Activated T-helper 2 cell treated with anti-CD3 and anti-CD28 coated beads, Interferon-gamma antibody, Interleukin-2, Interleukin-4, amounts not matched to agents 10 μg/mL and 5 μg/mL and 100 μg/mL, durations not matched to agents 14 hours and 24 hours and 36 hours (primary cell): ENCODE results near the gene PCDHB8. TPM values are rescaled to one million over a fixed set of nuclear protein-coding genes. Genes with fewer than 3 reads are reported as not detected.
A peak's percentile ranks its signal among the peaks of the same experiment; 100 is the strongest.
"Not testable (repeated sequence)": the region's sequence is repeated elsewhere in the genome, so short reads cannot be mapped to it uniquely, and the experiment has no call there.

Experiments used
- DNase-seq: peaks from one replicate; pipeline ENCODE4 v3.0.0; 2021; ENCODE audit warnings: low spot score
- H3K27ac Mint-ChIP-seq: one replicate; pipeline ENCODE4 v1.8.0; 2021; ENCODE audit warnings: mixed read lengths
- H3K27me3 Mint-ChIP-seq: one replicate; pipeline ENCODE4 v1.8.0; 2021; ENCODE audit warnings: low read depth, mixed read lengths
- H3K36me3 Mint-ChIP-seq: one replicate; pipeline ENCODE4 v1.8.0; 2021; ENCODE audit warnings: low read depth, mixed read lengths
- H3K4me1 Mint-ChIP-seq: one replicate; pipeline ENCODE4 v1.8.0; 2021; ENCODE audit warnings: low read depth, mixed read lengths
- H3K4me3 Mint-ChIP-seq: one replicate; pipeline ENCODE4 v1.8.0; 2021; ENCODE audit warnings: low read depth, mild to moderate bottlenecking, moderate library complexity, mixed read lengths
- H3K9me3 Mint-ChIP-seq: one replicate; pipeline ENCODE4 v1.8.0; 2021; ENCODE audit warnings: mixed read lengths
- intact Hi-C: fragments of 100-400 bp; cut with micrococcal nuclease; formaldehyde crosslinking; loops from one replicate; pipeline ENCODE4 v1.15.1; 2023
- total RNA-seq: library from RNA; stranded (reverse); gene quantifications from 2 replicates; pipeline ENCODE4 v1.2.3, GENCODE V29; 2022

The PCDHB8 gene
- not detected in 2 replicates for total RNA-seq

DNA sequence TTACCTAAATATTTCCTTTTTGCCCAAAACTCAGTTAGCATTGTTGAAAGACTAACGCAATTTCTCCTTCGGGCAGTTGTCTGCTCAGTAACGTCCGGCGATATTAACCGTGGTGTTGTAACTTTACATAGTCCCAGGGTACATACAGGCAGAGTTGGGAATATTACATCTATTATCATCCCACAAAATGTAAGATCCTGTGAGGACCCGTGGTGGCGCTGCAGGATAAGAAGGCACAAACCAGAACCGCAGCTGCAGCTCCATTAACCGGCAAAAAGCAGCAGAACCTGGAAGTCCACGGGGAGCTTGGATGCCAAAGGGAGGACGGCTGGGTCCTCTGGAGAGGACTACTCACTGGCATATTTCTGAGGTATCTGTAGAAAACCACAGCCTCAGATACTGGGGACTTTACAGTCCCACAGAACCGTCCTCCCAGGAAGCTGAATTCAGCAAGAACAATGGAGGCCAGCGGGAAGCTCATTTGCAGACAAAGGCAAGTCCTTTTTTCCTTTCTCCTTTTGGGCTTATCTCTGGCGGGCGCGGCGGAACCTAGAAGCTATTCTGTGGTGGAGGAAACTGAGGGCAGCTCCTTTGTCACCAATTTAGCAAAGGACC is at the start of gene PCDHB8:
PCDHB8 (plus strand) TSS at position 214 of the 615 bp plus-strand sequence; CDS start at position 459, 245 bp downstream.
- DNase-seq, H3K36me3 Mint-ChIP-seq, H3K27ac Mint-ChIP-seq, H3K4me3 Mint-ChIP-seq, intact Hi-C loops, H3K4me1 Mint-ChIP-seq, H3K27me3 Mint-ChIP-seq: not testable (repeated sequence)
- peaks cover 33% of the 10 kb centered on the region for H3K9me3 Mint-ChIP-seq

DNA sequence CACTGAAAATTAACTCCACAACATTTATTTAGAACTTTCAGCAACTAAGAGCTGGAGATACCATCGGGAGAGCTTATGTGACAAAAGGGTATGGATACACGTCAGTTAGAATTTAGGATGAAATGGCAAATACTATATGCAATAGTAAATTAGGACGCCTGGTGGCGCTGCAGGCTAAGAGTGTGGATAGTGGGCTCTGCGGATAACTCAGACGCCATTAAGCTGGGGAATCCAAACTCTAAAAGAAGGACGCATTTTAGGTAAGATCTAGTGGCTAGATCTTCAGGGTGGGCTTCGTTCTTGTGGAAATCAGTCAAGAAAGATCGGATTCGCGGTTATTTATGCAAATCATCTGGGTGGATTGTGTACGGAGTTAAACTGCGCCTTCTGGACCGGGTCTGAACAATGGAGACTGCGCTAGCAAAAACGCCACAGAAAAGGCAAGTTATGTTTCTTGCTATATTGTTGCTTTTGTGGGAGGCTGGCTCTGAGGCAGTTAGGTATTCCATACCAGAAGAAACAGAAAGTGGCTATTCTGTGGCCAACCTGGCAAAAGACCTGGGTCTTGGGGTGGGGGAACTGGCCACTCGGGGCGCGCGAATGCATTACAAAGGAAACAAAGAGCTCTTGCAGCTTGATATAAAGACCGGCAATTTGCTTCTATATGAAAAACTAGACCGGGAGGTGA is 42.4 kb upstream of the PCDHB8 start, which contains the start of gene PCDHB5:
PCDHB5 (plus strand) TSS at position 177 of the 688 bp plus-strand sequence; CDS start at position 406, 229 bp downstream.
- no peak for DNase-seq
- Mint-ChIP-seq H3K4me1 (no peaks in the 10 kb centered on the region), H3K9me3 (peaks cover 56% of the 10 kb centered on the region), H3K4me3 (peak within 1 kb of the TSS; percentile 30), H3K36me3 (no peaks in the 10 kb centered on the region), H3K27me3 (no peaks in the 10 kb centered on the region), H3K27ac (no peak within 1 kb of the TSS)
- intact Hi-C loops: no loop called here

- DNase-seq: no peak
- no peaks in the 10 kb centered on the region for H3K4me1 Mint-ChIP-seq
- peaks cover 51% of the 10 kb centered on the region for H3K9me3 Mint-ChIP-seq
- no peak overlapping the region for H3K27ac Mint-ChIP-seq
- H3K36me3 Mint-ChIP-seq: no peaks in the 10 kb centered on the region
- no peak overlapping the region for H3K4me3 Mint-ChIP-seq
- no peaks in the 10 kb centered on the region for H3K27me3 Mint-ChIP-seq
- intact Hi-C loops: no loop called here
These were observed 41.8 kb upstream of the PCDHB8 start for GRCh38 chr5:141135718-141136266.

- H3K9me3 Mint-ChIP-seq: peaks cover 54% of the 10 kb centered on the region
- DNase-seq, H3K4me1 Mint-ChIP-seq, H3K36me3 Mint-ChIP-seq, H3K27ac Mint-ChIP-seq, H3K4me3 Mint-ChIP-seq, H3K27me3 Mint-ChIP-seq, intact Hi-C loops: not testable (repeated sequence)
These were observed 40.2 kb upstream of the PCDHB8 start for GRCh38 chr5:141137346-141137745.

- Mint-ChIP-seq H3K9me3 (peaks cover 31% of the 10 kb centered on the region), H3K27me3 (no peaks in the 10 kb centered on the region), H3K4me1 (no peaks in the 10 kb centered on the region), H3K36me3 (no peaks in the 10 kb centered on the region), H3K4me3 (no peak within 1 kb of the TSS), H3K27ac (no peak within 1 kb of the TSS)
- DNase-seq: no peak
- intact Hi-C loops: no loop called here
These were observed 27.8 kb upstream of the PCDHB8 start, which contains the start of gene PCDHB6 for GRCh38 chr5:141149812-141150211. TSS of gene PCDHB6 (plus strand) at chr5:141150057. CDS start at chr5:141150258, 201 bp downstream.

DNA sequence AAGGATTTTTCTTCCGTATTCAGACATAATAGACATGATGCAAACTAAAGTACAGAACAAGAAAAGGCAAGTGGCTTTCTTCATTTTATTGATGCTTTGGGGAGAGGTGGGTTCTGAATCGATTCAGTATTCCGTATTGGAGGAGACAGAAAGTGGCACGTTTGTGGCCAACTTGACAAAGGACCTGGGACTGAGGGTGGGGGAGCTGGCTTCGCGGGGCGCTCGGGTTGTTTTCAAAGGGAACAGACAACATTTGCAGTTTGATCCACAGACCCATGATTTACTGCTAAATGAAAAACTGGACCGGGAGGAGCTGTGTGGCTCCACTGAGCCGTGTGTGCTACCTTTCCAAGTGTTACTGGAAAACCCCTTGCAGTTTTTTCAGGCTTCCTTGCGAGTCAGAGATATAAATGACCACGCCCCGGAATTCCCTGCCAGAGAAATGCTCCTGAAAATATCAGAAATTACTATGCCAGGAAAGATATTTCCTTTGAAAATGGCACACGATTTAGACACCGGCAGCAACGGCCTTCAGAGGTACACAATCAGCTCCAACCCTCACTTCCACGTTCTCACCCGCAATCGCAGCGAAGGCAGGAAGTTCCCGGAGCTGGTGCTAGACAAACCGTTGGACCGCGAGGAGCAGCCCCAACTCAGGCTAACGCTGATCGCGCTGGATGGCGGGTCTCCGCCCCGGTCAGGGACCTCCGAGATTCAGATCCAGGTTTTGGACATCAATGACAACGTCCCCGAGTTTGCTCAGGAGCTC is 27.2 kb upstream of the PCDHB8 start:
- peaks cover 31% of the 10 kb centered on the region for H3K9me3 Mint-ChIP-seq
- no peak overlapping the region for H3K4me3 Mint-ChIP-seq
- intact Hi-C loops: no loop called here
- H3K27me3 Mint-ChIP-seq: no peaks in the 10 kb centered on the region
- H3K27ac Mint-ChIP-seq: no peak overlapping the region
- H3K36me3 Mint-ChIP-seq: no peaks in the 10 kb centered on the region
- H3K4me1 Mint-ChIP-seq: no peaks in the 10 kb centered on the region
- no peak for DNase-seq

DNA sequence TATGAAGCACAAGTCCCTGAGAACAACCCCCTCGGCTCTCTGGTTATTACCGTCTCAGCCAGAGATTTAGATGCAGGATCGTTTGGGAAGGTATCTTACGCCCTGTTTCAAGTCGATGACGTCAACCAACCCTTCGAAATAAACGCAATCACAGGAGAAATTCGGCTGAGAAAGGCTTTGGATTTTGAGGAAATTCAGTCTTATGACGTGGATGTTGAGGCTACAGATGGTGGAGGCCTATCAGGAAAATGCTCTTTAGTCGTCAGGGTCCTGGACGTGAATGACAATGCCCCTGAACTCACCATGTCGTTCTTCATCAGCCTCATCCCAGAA is 26.6 kb upstream of the PCDHB8 start:
- H3K27me3 Mint-ChIP-seq: no peaks in the 10 kb centered on the region
- H3K4me3 Mint-ChIP-seq: no peak overlapping the region
- H3K36me3 Mint-ChIP-seq: no peaks in the 10 kb centered on the region
- no peak overlapping the region for H3K27ac Mint-ChIP-seq
- intact Hi-C loops: no loop called here
- no peaks in the 10 kb centered on the region for H3K4me1 Mint-ChIP-seq
- DNase-seq: no peak
- peaks cover 31% of the 10 kb centered on the region for H3K9me3 Mint-ChIP-seq

DNA sequence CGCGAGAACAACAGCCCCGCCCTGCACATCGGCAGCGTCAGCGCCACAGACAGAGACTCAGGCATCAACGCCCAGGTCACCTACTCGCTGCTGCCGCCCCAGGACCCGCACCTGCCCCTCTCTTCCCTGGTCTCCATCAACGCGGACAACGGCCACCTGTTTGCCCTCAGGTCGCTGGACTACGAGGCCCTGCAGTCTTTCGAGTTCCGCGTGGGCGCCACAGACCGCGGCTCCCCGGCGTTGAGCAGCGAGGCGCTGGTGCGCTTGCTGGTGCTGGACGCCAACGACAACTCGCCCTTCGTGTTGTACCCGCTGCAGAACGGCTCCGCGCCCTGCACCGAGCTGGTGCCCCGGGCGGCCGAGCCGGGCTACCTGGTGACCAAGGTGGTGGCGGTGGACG is 26.0 kb upstream of the PCDHB8 start:
- H3K4me1 Mint-ChIP-seq, H3K27ac Mint-ChIP-seq, DNase-seq, H3K27me3 Mint-ChIP-seq, intact Hi-C loops, H3K4me3 Mint-ChIP-seq, H3K36me3 Mint-ChIP-seq: not testable (repeated sequence)
- H3K9me3 Mint-ChIP-seq: peaks cover 33% of the 10 kb centered on the region

- intact Hi-C loops, H3K27ac Mint-ChIP-seq, H3K4me1 Mint-ChIP-seq, H3K27me3 Mint-ChIP-seq, H3K36me3 Mint-ChIP-seq, H3K4me3 Mint-ChIP-seq, DNase-seq: not testable (repeated sequence)
- peaks cover 38% of the 10 kb centered on the region for H3K9me3 Mint-ChIP-seq
These were observed 25.5 kb upstream of the PCDHB8 start for GRCh38 chr5:141152096-141152495.

GRCh38 chr5:141155540-141156374 is 21.8 kb upstream of the PCDHB8 start:
- DNase-seq: no peak
- Mint-ChIP-seq H3K27me3 (no peaks in the 10 kb centered on the region), H3K27ac (no peak overlapping the region), H3K4me1 (no peaks in the 10 kb centered on the region), H3K9me3 (peaks cover 41% of the 10 kb centered on the region), H3K36me3 (no peaks in the 10 kb centered on the region), H3K4me3 (no peak overlapping the region)
- intact Hi-C loops: no loop called here

GRCh38 chr5:141157356-141157755 is 20.2 kb upstream of the PCDHB8 start:
- H3K27me3 Mint-ChIP-seq, H3K4me1 Mint-ChIP-seq, H3K36me3 Mint-ChIP-seq, H3K27ac Mint-ChIP-seq, DNase-seq, intact Hi-C loops, H3K4me3 Mint-ChIP-seq: not testable (repeated sequence)
- peaks cover 31% of the 10 kb centered on the region for H3K9me3 Mint-ChIP-seq

DNA sequence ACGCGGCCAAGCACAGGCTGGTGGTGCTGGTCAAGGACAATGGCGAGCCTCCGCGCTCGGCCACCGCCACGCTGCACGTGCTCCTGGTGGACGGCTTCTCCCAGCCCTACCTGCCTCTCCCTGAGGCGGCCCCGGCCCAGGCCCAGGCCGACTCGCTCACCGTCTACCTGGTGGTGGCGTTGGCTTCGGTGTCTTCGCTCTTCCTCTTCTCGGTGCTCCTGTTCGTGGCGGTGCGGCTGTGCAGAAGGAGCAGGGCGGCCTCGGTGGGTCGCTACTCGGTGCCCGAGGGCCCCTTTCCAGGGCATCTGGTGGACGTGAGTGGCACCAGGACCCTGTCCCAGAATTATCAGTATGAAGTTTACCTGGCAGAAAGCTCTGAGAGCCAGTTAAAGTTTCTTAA is 19.7 kb upstream of the PCDHB8 start:
- H3K27ac Mint-ChIP-seq, intact Hi-C loops, H3K27me3 Mint-ChIP-seq, DNase-seq, H3K4me3 Mint-ChIP-seq, H3K36me3 Mint-ChIP-seq, H3K4me1 Mint-ChIP-seq: not testable (repeated sequence)
- H3K9me3 Mint-ChIP-seq: peaks cover 27% of the 10 kb centered on the region
